Liver (tissue), 9 donors: ENCODE data around the gene ADAMTS20. TPM values are rescaled to one million over a fixed set of nuclear protein-coding genes. Genes with fewer than 3 reads are reported as not detected.

Experiments used
- DNase-seq: peaks from one replicate; pipeline ENCODE4 v3.0.0-alpha.2; 2017; ENCODE audit warnings: low spot score
- H3K27ac ChIP-seq, 2 donors: one replicate each; pipeline ENCODE4 v1.7.0; 2013; ENCODE audit warnings: inconsistent platforms in 2 of 2, low read length in 2 of 2, control low read depth in 1 of 2, low read depth in 1 of 2, mild to moderate bottlenecking in 1 of 2
- H3K27me3 ChIP-seq, 4 donors: one replicate each; pipeline versions ENCODE4 v1.6.1 to v1.7.0; 2013; ENCODE audit warnings: low read length in 3 of 4, inconsistent platforms in 1 of 4, mild to moderate bottlenecking in 1 of 4, moderate library complexity in 1 of 4; ENCODE audit not compliant: control insufficient read depth in 4 of 4, insufficient read depth in 4 of 4
- H3K36me3 ChIP-seq, 4 donors: one replicate each; pipeline versions ENCODE4 v1.6.1 to v1.7.0; 2013; ENCODE audit warnings: low read length in 3 of 4, mild to moderate bottlenecking in 3 of 4, low read depth in 1 of 4, moderate library complexity in 1 of 4; ENCODE audit not compliant: control insufficient read depth in 4 of 4, insufficient read depth in 3 of 4
- H3K4me1 ChIP-seq, 4 donors: one replicate each; pipeline versions ENCODE4 v1.6.1 to v1.7.0; 2013; ENCODE audit warnings: low read length in 3 of 4, mild to moderate bottlenecking in 3 of 4, moderate library complexity in 1 of 4; ENCODE audit not compliant: control insufficient read depth in 4 of 4, insufficient read depth in 4 of 4
- H3K4me3 ChIP-seq, 3 donors: one replicate each; pipeline versions ENCODE4 v1.6.1 to v1.7.0; 2013; ENCODE audit warnings: low read length in 3 of 3, control low read depth in 1 of 3, low read depth in 1 of 3, mild to moderate bottlenecking in 1 of 3
- H3K9ac ChIP-seq, 2 donors: one replicate each; pipeline ENCODE4 v1.7.0; 2013; ENCODE audit warnings: low read length in 2 of 2, mild to moderate bottlenecking in 2 of 2, moderate library complexity in 2 of 2, control low read depth in 1 of 2, low read depth in 1 of 2
- H3K9me3 ChIP-seq, 4 donors: one replicate each; pipeline versions ENCODE4 v1.6.1 to v1.7.0; 2013; ENCODE audit warnings: low read length in 3 of 4; ENCODE audit not compliant: control insufficient read depth in 4 of 4
- ATF3 ChIP-seq: IDR thresholded peaks from 2 replicates; pipeline ENCODE4 v1.6.1; 2016; ENCODE audit warnings: antibody characterized with exemption
- CTCF ChIP-seq: fragments of 150-350 bp; IDR thresholded peaks from 2 replicates; pipeline ENCODE4 v1.5.1; 2017; ENCODE audit warnings: improper control_type of control experiment, low read depth, low read length; ENCODE audit not compliant: missing input control
- EGR1 ChIP-seq, 2 donors: IDR thresholded peaks; 2 replicates each; pipeline ENCODE4 v1.6.1; 2016 to 2018; ENCODE audit warnings: antibody characterized with exemption in 2 of 2, low read depth in 2 of 2
- FOXA1 ChIP-seq: IDR thresholded peaks from 2 replicates; pipeline ENCODE4 v1.6.1; 2016; ENCODE audit warnings: antibody characterized with exemption
- FOXA2 ChIP-seq: IDR thresholded peaks from 2 replicates; pipeline ENCODE4 v1.6.1; 2016; ENCODE audit warnings: antibody characterized with exemption
- GABPA ChIP-seq, 2 donors: IDR thresholded peaks in 1 of 2; conservative IDR thresholded peaks in 1 of 2; 2 replicates each; pipeline ENCODE4 v1.6.1; 2016; ENCODE audit warnings: antibody characterized with exemption in 2 of 2, mild to moderate bottlenecking in 1 of 2, moderate library complexity in 1 of 2
- HNF4A ChIP-seq, 2 donors: conservative IDR thresholded peaks; 2 replicates each; pipeline ENCODE4 v1.6.1; 2016; ENCODE audit warnings: antibody characterized with exemption in 2 of 2, mild to moderate bottlenecking in 2 of 2
- HNF4G ChIP-seq: IDR thresholded peaks from 2 replicates; pipeline ENCODE4 v1.6.1; 2016; ENCODE audit warnings: antibody characterized with exemption
- JUND ChIP-seq, 2 donors: IDR thresholded peaks; 2 replicates each; pipeline ENCODE4 v1.6.1; 2016; ENCODE audit warnings: antibody characterized with exemption in 2 of 2
- MAX ChIP-seq: IDR thresholded peaks from 2 replicates; pipeline ENCODE4 v1.6.1; 2016; ENCODE audit warnings: antibody characterized with exemption
- NR2F2 ChIP-seq: IDR thresholded peaks from 2 replicates; pipeline ENCODE4 v1.6.1; 2016; ENCODE audit warnings: antibody characterized with exemption
- RAD21 ChIP-seq, 2 donors: IDR thresholded peaks; 2 replicates each; pipeline ENCODE4 v1.6.1; 2016; ENCODE audit warnings: antibody characterized with exemption in 2 of 2, mild to moderate bottlenecking in 2 of 2
- REST ChIP-seq: IDR thresholded peaks from 2 replicates; pipeline ENCODE4 v1.6.1; 2016; ENCODE audit warnings: antibody characterized with exemption, mild to moderate bottlenecking
- RXRA ChIP-seq, 2 donors: IDR thresholded peaks; 2 replicates each; pipeline ENCODE4 v1.6.1; 2017 to 2018; ENCODE audit warnings: antibody characterized with exemption in 2 of 2, mild to moderate bottlenecking in 1 of 2
- SP1 ChIP-seq: IDR thresholded peaks from 2 replicates; pipeline ENCODE4 v1.6.1; 2018; ENCODE audit warnings: antibody characterized with exemption, mild to moderate bottlenecking
- TAF1 ChIP-seq: conservative IDR thresholded peaks from 2 replicates; pipeline ENCODE4 v1.6.1; 2016; ENCODE audit warnings: antibody characterized with exemption, mild to moderate bottlenecking
- YY1 ChIP-seq: IDR thresholded peaks from 2 replicates; pipeline ENCODE4 v1.6.1; 2016; ENCODE audit warnings: antibody characterized with exemption, mild to moderate bottlenecking
- ZBTB33 ChIP-seq: IDR thresholded peaks from 2 replicates; pipeline ENCODE4 v1.6.1; 2016; ENCODE audit warnings: antibody characterized with exemption
- WGBS: extraction: QIAGEN DNeasy Blood & Tissue Kit; methylation state at CpG from one replicate; pipeline ENCODE4 v1.1.7; 2013; 5-methylcytosine and 5-hydroxymethylcytosine counted together
- polyA plus RNA-seq, 2 donors: library from polyadenylated mRNA; stranded (reverse) in 1 of 2; unstranded in 1 of 2; fragments of 200-250 nt in 1 of 2; fragments of >200 nt in 1 of 2; fragmentation: Nextera tagmentation in 1 of 2; extraction: Ambion mirVana in 1 of 2; gene quantifications; one replicate each; pipeline versions ENCODE4 v1.2.1 to v1.2.3, GENCODE V29; 2013 to 2015
- total RNA-seq, 2 donors: library from RNA; depleted of rRNA; stranded (reverse); fragments of >200 nt; gene quantifications; one replicate each; pipeline ENCODE4 v1.2.3, GENCODE V29; 2014
- donor health status: healthy.
- donor health status: healthy.
- donor health status: healthy.
- donor health status: healthy.
- donor health status: healthy.

The ADAMTS20 gene
- total and polyA plus RNA-seq, 4 donors: 0.05 TPM; not detected in 3

GRCh38 chr12:43401096-43401495 lies 150.9 kb downstream of the ADAMTS20 start:
- TF ChIP-seq GABPA (IDR thresholded peaks at IDR 0.05 in 1 of 2, conservative IDR thresholded peaks at IDR 0.05 in 1 of 2) (no peak), YY1 (no peak), MAX (no peak), HNF4G (no peak), HNF4A (conservative IDR thresholded peaks at IDR 0.05) (no peak), JUND (IDR thresholded peaks at IDR 0.05) (no peak), ATF3 (no peak), CTCF (no peak), EGR1 (IDR thresholded peaks at IDR 0.05; ENCODE audit: low read depth in 2 of 2) (no peak)
- DNase-seq: no peak
- Histone ChIP-seq H3K27me3 (no peaks in the 10 kb centered on the region), H3K9ac (no peak overlapping the region), H3K36me3 (no peaks in the 10 kb centered on the region), H3K4me1 (no peaks in the 10 kb centered on the region), H3K9me3 (no peaks in the 10 kb centered on the region), H3K27ac (no peak overlapping the region), H3K4me3 (no peak overlapping the region)
- 20% methylated on average over 1 of the region's 1 CpG for WGBS

- H3K4me1 ChIP-seq: no peaks in the 10 kb centered on the region
- no peak overlapping the region for H3K27ac ChIP-seq
- H3K9ac ChIP-seq: no peak overlapping the region
- no peaks in the 10 kb centered on the region for H3K9me3 ChIP-seq
- H3K36me3 ChIP-seq: no peaks in the 10 kb centered on the region
- WGBS: 71% methylated on average over 5 of the region's 5 CpGs
- TF ChIP-seq EGR1 (IDR thresholded peaks at IDR 0.05; ENCODE audit: low read depth in 2 of 2) (no peak), ATF3 (no peak), GABPA (IDR thresholded peaks at IDR 0.05 in 1 of 2, conservative IDR thresholded peaks at IDR 0.05 in 1 of 2) (no peak), FOXA2 (no peak), MAX (no peak), RAD21 (IDR thresholded peaks at IDR 0.05) (no peak), NR2F2 (no peak), ZBTB33 (no peak), YY1 (no peak), SP1 (no peak), HNF4G (no peak), RXRA (IDR thresholded peaks at IDR 0.05) (no peak), TAF1 (no peak), REST (no peak), FOXA1 (no peak), JUND (IDR thresholded peaks at IDR 0.05) (no peak), HNF4A (conservative IDR thresholded peaks at IDR 0.05) (no peak)
- no peaks in the 10 kb centered on the region for H3K27me3 ChIP-seq
- DNase-seq: no peak
- no peak overlapping the region for H3K4me3 ChIP-seq
Measured at GRCh38 chr12:43396671-43397070, 155.3 kb downstream of the ADAMTS20 start.
